ENCODE measurements around the gene EIF5B. TPM values are rescaled to one million over a fixed set of nuclear protein-coding genes. Genes with fewer than 3 reads are reported as not detected.

The EIF5B gene
- total RNA-seq, 2 donors from 2014 or later: 27.1 to 40.5 TPM

DNA sequence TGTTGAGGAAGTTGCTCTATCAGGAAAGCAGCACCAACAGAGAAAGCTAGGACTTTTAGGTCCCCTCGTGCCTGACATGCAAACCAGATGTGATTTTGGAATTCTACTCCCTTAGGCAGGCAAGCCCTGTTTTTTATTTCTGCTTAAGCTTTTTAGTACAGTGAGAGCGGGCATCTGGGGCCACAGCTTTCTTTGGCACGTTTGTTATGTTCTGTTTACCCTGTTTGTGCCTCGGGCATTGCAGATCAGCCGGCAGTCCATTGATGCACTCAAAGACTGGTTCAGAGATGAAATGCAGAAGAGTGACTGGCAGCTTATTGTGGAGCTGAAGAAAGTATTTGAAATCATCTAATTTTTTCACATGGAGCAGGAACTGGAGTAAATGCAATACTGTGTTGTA is 61.9 kb downstream of the EIF5B start:
- no peaks in the 10 kb centered on the region for H3K4me1 ChIP-seq
- H3K36me3 ChIP-seq: peaks cover 17% of the 10 kb centered on the region

DNA sequence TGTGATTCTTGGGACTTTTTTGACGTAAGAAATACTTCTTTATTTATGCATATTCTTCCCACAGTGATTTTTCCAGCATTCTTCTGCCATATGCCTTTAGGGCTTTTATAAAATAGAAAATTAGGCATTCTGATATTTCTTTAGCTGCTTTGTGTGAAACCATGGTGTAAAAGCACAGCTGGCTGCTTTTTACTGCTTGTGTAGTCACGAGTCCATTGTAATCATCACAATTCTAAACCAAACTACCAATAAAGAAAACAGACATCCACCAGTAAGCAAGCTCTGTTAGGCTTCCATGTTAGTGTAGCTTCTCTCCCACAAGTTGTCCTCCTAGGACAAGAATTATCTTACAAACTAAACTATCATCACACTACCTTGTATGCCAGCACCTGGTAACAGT is 62.6 kb downstream of the EIF5B start:
- intact Hi-C loops (cut with DNase I): no loop called here
- Histone ChIP-seq H3K4me3 (no peak overlapping the region), H3K9me3 (no peaks in the 10 kb centered on the region), H3K4me1 (no peaks in the 10 kb centered on the region), H3K27ac (no peak overlapping the region), H3K9ac (ENCODE audit: low read depth in 2 of 2, low read length in 2 of 2) (no peak overlapping the region), H3K36me3 (peaks cover 19% of the 10 kb centered on the region), H3K27me3 (no peaks in the 10 kb centered on the region)
- DNase-seq: no peak
- TF ChIP-seq, protein P1, sequence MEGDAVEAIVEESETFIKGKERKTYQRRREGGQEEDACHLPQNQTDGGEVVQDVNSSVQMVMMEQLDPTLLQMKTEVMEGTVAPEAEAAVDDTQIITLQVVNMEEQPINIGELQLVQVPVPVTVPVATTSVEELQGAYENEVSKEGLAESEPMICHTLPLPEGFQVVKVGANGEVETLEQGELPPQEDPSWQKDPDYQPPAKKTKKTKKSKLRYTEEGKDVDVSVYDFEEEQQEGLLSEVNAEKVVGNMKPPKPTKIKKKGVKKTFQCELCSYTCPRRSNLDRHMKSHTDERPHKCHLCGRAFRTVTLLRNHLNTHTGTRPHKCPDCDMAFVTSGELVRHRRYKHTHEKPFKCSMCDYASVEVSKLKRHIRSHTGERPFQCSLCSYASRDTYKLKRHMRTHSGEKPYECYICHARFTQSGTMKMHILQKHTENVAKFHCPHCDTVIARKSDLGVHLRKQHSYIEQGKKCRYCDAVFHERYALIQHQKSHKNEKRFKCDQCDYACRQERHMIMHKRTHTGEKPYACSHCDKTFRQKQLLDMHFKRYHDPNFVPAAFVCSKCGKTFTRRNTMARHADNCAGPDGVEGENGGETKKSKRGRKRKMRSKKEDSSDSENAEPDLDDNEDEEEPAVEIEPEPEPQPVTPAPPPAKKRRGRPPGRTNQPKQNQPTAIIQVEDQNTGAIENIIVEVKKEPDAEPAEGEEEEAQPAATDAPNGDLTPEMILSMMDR (IDR thresholded peaks at IDR 0.05): no peak

More for the DNA sequence above, 61.9 kb downstream of the EIF5B start:
- TF ChIP-seq, protein P1 (IDR thresholded peaks at IDR 0.05): no peak
- H3K9me3 ChIP-seq: no peaks in the 10 kb centered on the region
- no peak overlapping the region for H3K4me3 ChIP-seq
- no peak for DNase-seq
- no peaks in the 10 kb centered on the region for H3K27me3 ChIP-seq
- H3K27ac ChIP-seq: no peak overlapping the region
- H3K9ac ChIP-seq (ENCODE audit: low read depth in 2 of 2, low read length in 2 of 2): no peak overlapping the region
- intact Hi-C loops (cut with DNase I): no loop called here

DNA sequence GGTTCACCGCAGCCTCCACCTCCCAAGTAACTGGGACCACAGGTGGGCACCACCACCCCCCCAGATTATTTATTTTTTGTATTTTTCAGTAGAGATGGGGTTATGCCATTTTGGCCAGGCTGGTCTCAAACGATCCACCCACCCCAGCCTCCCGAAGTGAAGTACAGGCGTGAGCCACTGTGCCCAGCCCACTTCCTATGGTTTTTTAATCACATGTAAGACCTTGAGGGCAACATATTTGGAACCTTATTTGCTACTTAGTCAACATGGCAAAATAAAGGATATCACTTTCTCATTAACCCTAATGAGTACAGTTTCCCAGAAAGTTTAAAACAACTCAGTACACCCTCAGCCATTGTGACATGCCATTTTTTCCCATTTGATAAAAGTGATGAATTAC is 64.7 kb downstream of the EIF5B start:
- no peak overlapping the region for H3K4me3 ChIP-seq
- no peaks in the 10 kb centered on the region for H3K27me3 ChIP-seq
- H3K36me3 ChIP-seq: peaks cover 26% of the 10 kb centered on the region
- H3K4me1 ChIP-seq: no peaks in the 10 kb centered on the region
- no peaks in the 10 kb centered on the region for H3K9me3 ChIP-seq
- intact Hi-C loops (cut with DNase I): no loop called here
- TF ChIP-seq, protein P1 (IDR thresholded peaks at IDR 0.05): no peak
- H3K9ac ChIP-seq (ENCODE audit: low read depth in 2 of 2, low read length in 2 of 2): no peak overlapping the region
- no peak overlapping the region for H3K27ac ChIP-seq
- no peak for DNase-seq

GRCh38 chr2:99403084-99403483 is 65.9 kb downstream of the EIF5B start:
- intact Hi-C loops (cut with DNase I): no loop called here
- TF ChIP-seq, protein P1 (IDR thresholded peaks at IDR 0.05): no peak
- Histone ChIP-seq H3K4me1 (no peaks in the 10 kb centered on the region), H3K27me3 (no peaks in the 10 kb centered on the region), H3K36me3 (peaks cover 18% of the 10 kb centered on the region), H3K9ac (ENCODE audit: low read depth in 2 of 2, low read length in 2 of 2) (no peak overlapping the region), H3K9me3 (no peaks in the 10 kb centered on the region), H3K4me3 (no peak overlapping the region), H3K27ac (no peak overlapping the region)
- no peak for DNase-seq

GRCh38 chr2:99403524-99403923 is 66.3 kb downstream of the EIF5B start:
- Histone ChIP-seq H3K4me1 (no peaks in the 10 kb centered on the region), H3K27me3 (no peaks in the 10 kb centered on the region), H3K9ac (ENCODE audit: low read depth in 2 of 2, low read length in 2 of 2) (no peak overlapping the region), H3K27ac (no peak overlapping the region), H3K9me3 (no peaks in the 10 kb centered on the region), H3K4me3 (no peak overlapping the region), H3K36me3 (peaks cover 18% of the 10 kb centered on the region)
- DNase-seq: no peak
- TF ChIP-seq, protein P1 (IDR thresholded peaks at IDR 0.05): no peak
- intact Hi-C loops (cut with DNase I): no loop called here

Data from colonic mucosa (tissue), 4 donors.